Smooth muscle cell (in vitro differentiated cells): ENCODE measurements around the gene ZNF438. TPM values are rescaled to one million over a fixed set of nuclear protein-coding genes. Genes with fewer than 3 reads are reported as not detected.

Experiments
- DNase-seq: peaks from one replicate; lab custom pipeline; 2025; ENCODE audit not compliant: unreplicated experiment; lab: John Stamatoyannopoulos, UW
- H2AFZ ChIP-seq: fragments of 200-600 bp; sonication (generic); 2 replicates; pipeline ENCODE4 v1.6.0; 2016; ENCODE audit warnings: antibody characterized with exemption, low read depth, mild to moderate bottlenecking
- H3F3A ChIP-seq: fragments of 200-600 bp; sonication (generic); 2 replicates; pipeline ENCODE4 v1.6.0; 2017; ENCODE audit warnings: antibody characterized with exemption, low read depth
- H3K27ac ChIP-seq: fragments of 200-600 bp; sonication (generic); 2 replicates; pipeline ENCODE4 v1.5.1; 2016; ENCODE audit warnings: low read depth, mild to moderate bottlenecking
- H3K27me3 ChIP-seq: fragments of 200-600 bp; sonication (generic); 2 replicates; pipeline ENCODE4 v1.6.1; 2016; ENCODE audit warnings: low read depth, mild to moderate bottlenecking
- H3K36me3 ChIP-seq: fragments of 200-600 bp; sonication (generic); 2 replicates; pipeline ENCODE4 v1.5.1; 2016; ENCODE audit warnings: low read depth
- H3K4me1 ChIP-seq: fragments of 200-600 bp; sonication (generic); 2 replicates; pipeline ENCODE4 v1.5.1; 2016; ENCODE audit warnings: low read depth
- H3K4me2 ChIP-seq: fragments of 200-600 bp; sonication (generic); 2 replicates; pipeline ENCODE4 v1.6.0; 2016; ENCODE audit warnings: mild to moderate bottlenecking
- H3K4me3 ChIP-seq: fragments of 200-600 bp; sonication (generic); 2 replicates; pipeline ENCODE4 v1.5.1; 2016; ENCODE audit warnings: mild to moderate bottlenecking
- H3K79me2 ChIP-seq: fragments of 200-600 bp; sonication (generic); 2 replicates; pipeline ENCODE4 v1.6.0; 2016; ENCODE audit warnings: low read depth, mild to moderate bottlenecking
- H3K9ac ChIP-seq: fragments of 200-600 bp; sonication (generic); 2 replicates; pipeline ENCODE4 v1.6.0; 2016; ENCODE audit warnings: low read depth
- H3K9me3 ChIP-seq: fragments of 200-600 bp; sonication (generic); replicated peaks from 2 replicates; pipeline ENCODE4 v1.5.1; 2016; ENCODE audit warnings: low read depth
- H4K20me1 ChIP-seq: fragments of 200-600 bp; sonication (generic); 2 replicates; pipeline ENCODE4 v1.6.0; 2016; ENCODE audit warnings: low read depth
- CTCF ChIP-seq: fragments of 200-600 bp; sonication (generic); IDR thresholded peaks from 2 replicates; pipeline ENCODE4 v1.5.1; 2017; ENCODE audit warnings: borderline replicate concordance, mild to moderate bottlenecking, antibody characterized with exemption; ENCODE audit not compliant: insufficient read depth, poor library complexity, severe bottlenecking
- WGBS: methylation state at CpG from one replicate; pipeline ENCODE4 v1.1.7; 2016; ENCODE audit warnings: low lambda C conversion rate; 5-methylcytosine and 5-hydroxymethylcytosine counted together
- polyA plus RNA-seq: library from polyadenylated mRNA; unstranded; fragments of >200 nt; fragmentation: Nextera tagmentation; extraction: Ambion mirVana; gene quantifications from 2 replicates; pipeline ENCODE4 v1.2.1, GENCODE V29; 2016
- total RNA-seq: library from RNA; depleted of rRNA; stranded (reverse); fragments of >200 nt; gene quantifications from 2 replicates; pipeline ENCODE4 v1.2.3, GENCODE V29; 2014

The ZNF438 gene
- total and polyA plus RNA-seq, 2 experiments from 2014 or later, result 2.8 to 3.4 TPM

DNA sequence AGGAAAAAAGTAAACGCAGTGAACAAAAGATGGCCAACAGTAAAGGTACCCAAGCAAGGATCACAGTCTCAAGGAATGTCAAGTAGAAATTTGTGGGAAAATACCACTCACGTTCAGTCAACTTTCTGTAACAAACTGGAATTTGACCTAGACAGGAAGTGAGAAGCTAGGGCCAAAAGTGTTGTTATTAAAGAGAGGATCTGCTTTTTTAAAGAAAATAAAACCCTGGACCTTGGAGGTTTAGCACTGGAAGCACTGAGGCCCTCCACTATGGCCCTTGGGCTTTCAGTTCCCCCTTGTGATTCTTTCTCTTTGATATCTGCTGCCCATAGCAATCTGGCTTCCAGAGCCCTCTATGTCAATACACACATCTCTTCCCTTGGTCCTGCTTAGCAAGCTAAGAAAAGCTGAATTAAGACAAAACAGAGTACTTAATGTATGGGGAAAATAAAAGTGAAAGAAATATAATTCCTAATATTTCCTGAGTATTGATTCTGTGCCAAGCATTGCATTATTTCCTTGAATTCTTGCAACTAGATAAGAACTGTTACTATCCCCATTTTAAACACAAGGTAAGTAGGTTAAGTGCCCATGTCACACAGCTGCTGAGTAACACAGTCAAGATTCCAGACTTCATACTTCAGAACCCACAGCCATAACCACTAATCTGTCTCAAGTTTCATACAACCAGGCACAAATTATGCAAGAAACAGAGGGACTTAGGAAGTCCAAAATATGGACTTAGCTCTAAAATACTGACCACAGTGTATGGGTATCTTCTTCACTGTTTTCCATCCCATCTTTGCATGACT lies 2.6 kb upstream of the ZNF438 start:
- no peaks in the 10 kb centered on the region for H3K79me2 ChIP-seq
- peak overlapping the region; percentile 97 for H3K27ac ChIP-seq
- peak overlapping the region; percentile 6 for H2AFZ ChIP-seq
- no peak for DNase-seq
- H3K4me2 ChIP-seq, result peak overlapping the region; percentile 85
- WGBS, result 49% methylated on average over 2 of the region's 2 CpGs
- H3K4me3 ChIP-seq, result no peak overlapping the region
- H3K9me3 ChIP-seq, result no peaks in the 10 kb centered on the region
- H4K20me1 ChIP-seq, result no peaks in the 10 kb centered on the region
- peak overlapping the region; percentile 70 for H3K9ac ChIP-seq
- H3K27me3 ChIP-seq, result no peaks in the 10 kb centered on the region
- no peaks in the 10 kb centered on the region for H3K36me3 ChIP-seq
- peaks cover 13% of the 10 kb centered on the region for H3F3A ChIP-seq
- peaks cover 22% of the 10 kb centered on the region for H3K4me1 ChIP-seq
- TF ChIP-seq CTCF, result no peak

DNA sequence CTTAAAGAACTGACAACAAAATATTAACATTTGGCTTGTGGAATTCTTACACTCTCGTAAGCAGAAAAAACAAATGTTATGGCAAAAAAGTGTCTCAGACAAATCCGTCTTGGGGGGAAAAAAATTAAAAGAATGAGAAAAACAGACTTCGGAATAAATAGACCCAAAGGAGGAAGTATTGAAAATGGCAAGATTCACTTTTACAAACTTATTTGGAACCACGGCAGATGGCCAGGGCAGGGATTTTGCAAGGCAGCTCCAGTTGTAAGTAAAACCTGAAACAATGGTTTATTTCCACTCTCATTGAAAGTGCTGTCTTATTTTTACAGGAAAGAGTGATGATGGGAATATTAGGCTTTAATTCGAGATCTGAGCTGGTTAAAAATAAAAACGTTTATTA lies 1.5 kb upstream of the ZNF438 start:
- no peaks in the 10 kb centered on the region for H3K79me2 ChIP-seq
- WGBS, result 88% methylated on average over 6 of the region's 6 CpGs
- peak overlapping the region; percentile 74 for H3K4me3 ChIP-seq
- no peaks in the 10 kb centered on the region for H3K27me3 ChIP-seq
- H3K9me3 ChIP-seq, result no peaks in the 10 kb centered on the region
- no peaks in the 10 kb centered on the region for H3K36me3 ChIP-seq
- no peak for TF ChIP-seq CTCF
- DNase-seq, result no peak
- H4K20me1 ChIP-seq, result no peaks in the 10 kb centered on the region
- peaks cover 13% of the 10 kb centered on the region for H3F3A ChIP-seq
- no peak overlapping the region for H3K9ac ChIP-seq
- H3K4me2 ChIP-seq, result peak overlapping the region; percentile 85
- H3K4me1 ChIP-seq, result peaks cover 22% of the 10 kb centered on the region
- no peak overlapping the region for H2AFZ ChIP-seq
- peak overlapping the region; percentile 97 for H3K27ac ChIP-seq

DNA sequence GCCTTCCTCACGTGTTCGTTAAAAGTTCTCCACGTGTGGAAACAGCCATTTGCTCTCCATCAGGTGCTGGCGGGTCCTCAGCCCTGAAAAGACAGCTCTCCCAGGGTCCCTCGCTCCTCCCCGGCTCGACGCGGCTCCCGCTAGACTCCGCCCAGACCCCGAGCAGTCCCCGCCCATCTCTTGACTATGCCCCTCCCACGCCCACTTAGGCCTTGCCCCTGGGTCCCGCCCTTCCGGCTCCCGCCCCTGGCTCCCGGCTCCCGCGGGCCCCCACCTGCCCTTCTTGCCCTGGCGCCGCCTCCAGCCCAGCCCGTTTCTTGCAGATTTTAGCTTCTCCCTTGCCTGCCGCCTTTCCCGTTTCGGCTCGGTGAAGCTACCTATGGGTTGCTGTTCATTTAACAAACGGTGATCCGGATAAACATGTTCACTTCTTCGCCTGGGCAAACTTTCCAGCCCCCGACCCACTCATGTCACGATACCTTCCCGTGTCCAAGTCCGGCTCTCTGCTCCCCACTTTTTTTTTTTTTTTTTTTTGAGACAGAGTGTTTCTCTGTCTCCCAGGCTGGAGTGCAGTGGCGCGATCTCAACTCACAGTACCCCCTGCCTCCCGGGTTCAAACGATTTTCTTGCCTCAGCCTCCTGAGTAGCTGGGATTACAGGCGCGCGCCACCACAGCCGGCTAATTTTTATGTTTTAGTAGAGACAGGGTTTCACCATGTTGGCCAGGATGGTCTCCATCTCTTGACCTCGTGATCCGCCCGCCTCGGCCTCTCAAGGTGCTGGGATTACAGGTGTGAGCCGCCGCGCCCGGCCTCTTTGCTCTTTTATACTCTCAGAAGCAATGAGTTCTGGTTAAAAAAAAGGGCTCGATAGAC lies 830 bp upstream of the ZNF438 start:
- Histone ChIP-seq H3K36me3 (no peaks in the 10 kb centered on the region), H2AFZ (peak overlapping the region; percentile 61), H3K4me2 (peak overlapping the region; percentile 85), H3K9me3 (no peaks in the 10 kb centered on the region), H3K27me3 (no peaks in the 10 kb centered on the region), H3K27ac (peak overlapping the region; percentile 97), H3K4me3 (peak overlapping the region; percentile 74), H3K79me2 (no peaks in the 10 kb centered on the region), H3K9ac (peak overlapping the region; percentile 90), H3F3A (peaks cover 13% of the 10 kb centered on the region), H4K20me1 (no peaks in the 10 kb centered on the region), H3K4me1 (peaks cover 22% of the 10 kb centered on the region)
- DNase-seq, result peak; percentile 95
- TF ChIP-seq CTCF, result no peak
- 30% methylated on average over 48 of the region's 51 CpGs for WGBS
